Measurements from ENCODE around the gene AKT1S1.
A peak's percentile ranks its signal among the peaks of the same experiment; 100 is the strongest.
"Not testable (repeated sequence)": the region's sequence is repeated elsewhere in the genome, so short reads cannot be mapped to it uniquely, and the experiment has no call there.

Gene AKT1S1

GRCh38 chr19:49877020-49877878 is at the start of gene AKT1S1, which contains the start of gene TBC1D17:
TSS of gene AKT1S1 (minus strand) at chr19:49877355. CDS start at chr19:49873295, 4,060 bp downstream.
TSS of gene TBC1D17 (plus strand) at chr19:49877702. CDS start at chr19:49877724, 22 bp downstream.
- peak; percentile 97 to 100 (median 99) for DNase-seq
- intact Hi-C loops (cut with DNase I), result loop anchor here (5.0 kb wide), 1 partner anchor 60 kb away; the partner anchor contains the start of gene MED25

DNA sequence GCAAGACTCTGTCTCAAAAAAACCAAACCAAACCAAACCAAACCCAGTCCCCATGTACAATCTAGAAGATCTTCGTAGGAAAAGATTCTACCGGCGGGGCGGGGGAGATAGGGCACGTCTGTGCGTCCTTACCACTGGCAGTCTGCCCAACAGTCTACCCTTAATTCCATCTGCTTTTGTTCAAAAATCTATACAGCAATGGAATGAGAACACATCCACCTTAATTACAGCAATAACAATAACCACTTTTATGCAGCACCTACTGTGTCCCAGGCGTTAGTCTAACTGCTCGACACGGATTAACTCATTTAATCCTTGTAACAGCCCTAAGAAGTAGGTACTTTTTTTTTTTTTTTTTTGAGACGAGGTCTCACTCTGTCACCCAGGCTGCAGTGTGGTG is 49.4 kb upstream of the AKT1S1 start:
- DNase-seq, result no peak
- intact Hi-C loops (cut with DNase I), result no loop called here

GRCh38 chr19:49925486-49925885 is 48.3 kb upstream of the AKT1S1 start:
- intact Hi-C loops (cut with DNase I), result no loop called here
- DNase-seq, result no peak

GRCh38 chr19:49924881-49925210 is 47.7 kb upstream of the AKT1S1 start:
- intact Hi-C loops (cut with DNase I); DNase-seq: not testable (repeated sequence)

DNA sequence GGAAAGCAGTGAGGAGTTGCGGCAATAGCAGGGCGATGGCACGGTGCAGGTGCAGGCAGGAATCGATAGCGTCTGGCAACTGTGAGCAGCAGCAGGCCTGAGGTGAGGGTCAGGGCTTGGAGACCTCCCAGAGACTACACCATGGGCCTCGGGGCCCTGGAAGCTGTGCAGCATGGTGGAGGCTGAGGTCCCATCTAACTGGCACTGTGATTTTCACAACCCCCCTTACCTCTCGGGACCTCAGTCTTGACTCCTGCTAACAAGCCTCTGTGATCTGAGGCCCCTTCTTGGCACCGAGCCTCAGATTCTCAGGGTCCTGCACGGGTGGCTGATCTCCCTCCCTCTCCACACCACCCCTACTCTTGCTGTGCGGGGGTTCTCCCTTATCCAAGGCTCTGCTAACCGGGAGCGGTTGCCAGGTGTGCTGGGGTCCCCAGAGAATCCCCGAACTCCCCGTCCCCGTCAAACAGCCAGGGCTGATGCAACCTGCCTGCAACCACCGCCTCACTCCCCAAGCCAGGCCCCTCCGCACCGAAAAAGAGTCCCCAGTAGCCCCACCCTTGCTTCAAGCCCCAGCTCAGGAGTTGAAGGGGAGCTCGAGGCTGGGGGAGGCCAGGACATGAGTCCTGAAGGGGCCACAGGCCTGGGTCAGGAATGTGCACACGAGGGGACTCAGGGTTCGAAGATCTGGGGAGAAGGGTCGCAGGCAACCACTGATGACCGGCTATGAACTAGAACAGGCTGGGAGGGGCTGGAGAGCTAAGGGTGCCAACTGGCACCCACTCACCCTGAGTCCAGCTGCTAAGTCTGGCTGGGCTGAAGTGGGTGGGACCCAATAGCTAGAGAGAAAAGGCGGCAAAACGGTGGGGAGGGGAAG is 47.1 kb upstream of the AKT1S1 start:
- DNase-seq, result no peak
- intact Hi-C loops (cut with DNase I), result no loop called here

DNA sequence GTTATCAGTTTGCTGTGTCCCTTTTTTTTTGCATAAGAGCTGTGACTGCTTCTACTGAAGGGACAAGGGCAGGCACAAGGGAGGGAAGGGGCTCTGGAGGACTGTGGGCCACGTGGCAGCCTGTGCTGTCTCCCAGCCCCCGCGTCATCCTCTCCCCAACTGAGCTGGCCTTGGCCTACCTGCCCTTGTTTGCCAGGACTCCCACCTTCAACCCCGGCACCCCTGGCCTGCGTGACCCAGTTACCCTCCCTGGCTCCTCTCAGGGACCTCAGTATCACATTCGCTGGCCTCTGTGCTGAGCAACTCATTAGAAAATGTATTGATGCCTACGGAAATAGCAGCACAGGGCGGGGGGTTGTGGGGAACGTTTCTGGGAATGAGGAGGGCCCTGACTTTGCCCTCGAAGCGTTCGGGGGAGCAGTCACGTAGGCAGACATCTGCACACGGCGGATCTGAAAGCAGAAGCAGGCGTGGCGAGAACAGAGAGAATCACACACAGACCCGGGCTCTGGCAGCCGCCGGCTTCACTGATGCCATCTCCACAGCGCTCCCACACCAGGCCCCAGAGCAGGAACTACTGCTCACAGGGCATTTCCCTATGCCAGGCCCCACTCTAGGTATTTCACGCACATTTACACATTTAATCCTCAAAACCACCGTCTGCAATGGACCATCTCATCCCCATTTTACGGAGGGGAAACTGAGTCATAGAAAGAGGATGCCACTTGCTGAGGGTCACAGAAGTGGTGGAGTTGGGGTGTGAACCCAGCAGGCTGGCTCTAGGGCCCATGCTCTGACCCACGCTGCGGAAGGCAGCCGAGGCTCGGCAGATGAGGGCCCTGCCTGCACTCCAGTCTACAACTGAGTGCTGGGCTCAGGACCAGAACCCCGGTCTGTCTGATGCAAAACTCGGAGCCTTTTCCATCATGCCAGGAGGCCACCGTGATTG is 46.2 kb upstream of the AKT1S1 start:
- DNase-seq, result peak in 28 of 42 donors; percentile 17 to 68 (median 45)
- intact Hi-C loops (cut with DNase I), result no loop called here

- intact Hi-C loops (cut with DNase I), result no loop called here
- DNase-seq, result no peak
Observed at GRCh38 chr19:49921871-49922795, 45.0 kb upstream of the AKT1S1 start.

DNA sequence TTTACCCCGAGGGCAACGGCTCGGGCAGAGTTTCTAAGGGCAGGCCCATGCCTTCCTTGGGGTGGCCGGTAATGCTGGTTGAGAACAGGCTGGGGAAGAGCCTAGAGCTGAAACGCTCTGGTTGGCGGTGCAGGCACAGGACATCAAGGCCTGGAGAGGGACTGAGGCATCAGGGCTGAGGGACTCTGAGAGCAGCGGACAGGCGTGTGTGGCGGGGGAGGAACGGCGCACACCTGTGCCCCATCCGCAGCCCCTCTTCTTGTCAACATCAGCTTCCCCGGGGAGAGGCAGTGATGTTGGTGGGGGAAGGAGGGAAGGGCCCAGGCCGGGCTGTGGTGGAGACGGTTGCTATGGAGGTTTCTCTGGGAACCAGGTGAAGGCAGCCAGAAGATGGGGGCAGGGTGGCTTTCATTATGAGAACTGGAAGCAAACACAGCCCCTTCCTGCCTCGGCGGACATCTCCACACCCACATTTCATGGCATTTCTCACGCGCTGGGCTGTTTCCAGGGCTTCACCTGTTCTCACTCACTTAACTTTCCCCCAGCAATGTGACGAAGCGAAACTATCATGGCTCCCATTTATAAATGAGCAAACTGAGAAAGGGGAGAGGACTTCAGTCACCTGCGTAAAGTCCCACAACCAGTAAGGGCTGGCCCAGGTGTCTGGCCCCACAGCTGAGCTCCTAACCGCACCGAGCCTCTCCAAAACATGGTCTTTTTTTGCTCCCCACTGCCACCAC is 43.6 kb upstream of the AKT1S1 start:
- DNase-seq, result peak in 2 of 42 donors; percentile 11 to 39
- intact Hi-C loops (cut with DNase I), result no loop called here

GRCh38 chr19:49918089-49918488 is 40.9 kb upstream of the AKT1S1 start:
- DNase-seq, result no peak
- intact Hi-C loops (cut with DNase I), result no loop called here

DNA sequence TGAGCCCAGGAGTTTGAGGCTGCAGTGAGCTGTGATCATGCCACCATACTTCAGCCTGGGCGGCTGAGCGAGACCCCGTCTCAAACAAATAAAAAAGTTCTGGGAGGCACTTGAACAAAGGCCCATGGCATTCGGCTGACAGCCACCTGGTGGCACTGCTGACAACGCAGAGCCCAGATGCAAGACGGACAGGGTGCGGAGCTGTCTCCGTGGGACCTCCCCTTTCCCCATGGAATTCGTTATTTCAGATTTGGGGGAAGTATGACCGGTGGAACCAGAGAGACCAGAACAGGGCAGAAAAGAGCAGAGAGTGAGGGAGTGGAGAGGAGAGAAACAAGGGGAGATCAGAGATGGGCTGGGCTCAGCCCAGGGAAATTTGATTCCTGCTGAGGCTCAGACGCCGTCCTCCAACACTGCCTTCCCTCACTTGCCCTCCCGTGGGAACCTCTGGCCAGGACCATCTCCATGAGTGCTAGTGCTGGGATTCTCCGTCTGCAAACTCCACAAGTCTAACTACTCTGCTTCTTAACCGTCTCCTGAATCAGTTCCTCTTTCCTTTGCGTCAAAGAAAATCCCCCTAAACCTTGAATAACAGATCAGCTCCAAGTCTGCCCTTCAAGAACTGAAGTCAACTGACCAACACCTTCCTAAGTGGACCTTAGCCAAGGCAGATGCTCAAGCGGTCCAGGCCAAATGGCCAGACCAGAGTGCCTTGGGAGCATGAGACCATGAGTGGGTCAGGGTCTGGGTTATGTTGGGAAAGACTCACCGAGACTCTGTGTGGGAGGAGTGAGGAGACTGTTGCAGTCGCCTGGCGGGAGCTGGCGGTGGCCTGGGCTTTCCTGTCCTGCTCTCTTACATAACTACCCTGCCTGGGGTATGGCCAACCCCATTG is 39.9 kb upstream of the AKT1S1 start:
- peak in 31 of 42 donors; percentile 17 to 73 (median 44) for DNase-seq
- intact Hi-C loops (cut with DNase I), result no loop called here

DNA sequence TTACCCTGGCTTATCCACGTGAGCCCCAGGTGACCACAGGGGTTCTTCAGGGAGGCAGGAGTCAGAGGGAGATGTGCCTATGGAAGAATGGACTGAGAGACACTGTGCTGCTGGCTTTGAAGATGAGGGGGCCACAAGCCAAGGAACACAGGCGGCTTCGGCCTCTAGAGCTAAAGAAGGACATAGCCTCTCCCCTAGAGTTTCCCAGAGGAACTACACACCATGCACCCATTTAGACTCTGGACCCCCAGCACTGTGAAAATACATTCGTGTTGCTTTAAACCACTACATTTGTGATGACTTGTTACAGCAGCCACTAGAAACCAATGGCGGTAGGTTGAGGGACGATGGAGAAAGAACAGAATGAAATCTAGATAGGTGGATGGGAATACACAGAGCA is 38.1 kb upstream of the AKT1S1 start:
- DNase-seq, result no peak
- intact Hi-C loops (cut with DNase I), result no loop called here

DNA sequence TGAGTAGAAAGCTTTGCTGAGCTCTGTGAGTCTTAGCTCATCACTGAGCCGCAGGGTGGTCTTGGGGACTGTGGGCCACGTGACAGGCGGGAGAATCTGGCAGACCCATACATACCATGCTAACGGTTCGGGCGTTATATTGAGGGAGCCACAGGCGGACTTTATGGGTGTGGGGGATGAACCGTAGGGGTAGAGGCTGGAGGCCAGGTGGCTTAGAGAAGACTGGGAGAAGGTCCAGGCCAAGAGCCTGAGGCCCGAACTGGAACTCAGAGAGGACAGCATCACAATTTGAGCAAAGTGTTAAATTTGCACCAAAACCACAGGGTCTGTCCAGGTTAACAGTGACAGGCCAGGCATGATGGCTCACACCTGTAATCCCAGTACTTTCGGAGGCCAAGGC is 36.6 kb upstream of the AKT1S1 start:
- intact Hi-C loops (cut with DNase I), result no loop called here
- DNase-seq, result no peak

DNA sequence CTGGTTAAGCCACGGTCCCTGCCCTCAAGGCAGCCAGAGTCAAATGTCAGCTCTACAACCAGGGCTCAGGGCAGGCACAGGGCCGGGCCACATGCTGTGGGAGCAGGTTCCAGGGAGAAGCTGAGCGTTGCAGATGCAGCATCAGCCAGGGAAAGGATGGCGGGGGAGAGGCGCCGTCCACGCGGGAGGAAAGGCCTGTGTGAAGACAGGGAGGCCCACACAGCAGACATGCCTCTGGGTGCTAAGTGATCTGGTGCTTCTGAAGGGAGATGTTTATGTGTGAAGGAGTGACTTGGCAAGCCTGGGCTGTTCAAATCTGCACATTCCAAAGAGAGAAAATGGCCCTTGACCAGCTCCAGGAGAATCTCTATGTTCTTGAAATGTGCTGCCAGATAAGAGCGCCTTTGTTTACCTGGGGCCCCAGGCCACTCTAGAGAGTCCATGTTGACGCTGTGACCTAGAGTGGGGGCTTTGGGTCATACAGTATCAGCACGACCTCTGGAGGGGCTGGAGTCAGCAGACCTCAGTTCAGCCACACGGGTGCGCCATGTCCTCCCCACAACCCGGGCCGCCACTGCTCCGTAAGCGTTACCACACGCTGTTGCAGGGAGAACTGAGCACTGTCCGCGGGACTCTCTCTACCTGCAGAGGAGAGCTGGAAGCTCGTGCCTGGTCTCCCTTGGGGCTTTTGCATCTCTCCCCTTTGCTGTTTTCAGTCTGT is 36.0 kb upstream of the AKT1S1 start:
- DNase-seq, result no peak
- intact Hi-C loops (cut with DNase I), result no loop called here

GRCh38 chr19:49911381-49912145 is 34.4 kb upstream of the AKT1S1 start:
- DNase-seq, result peak in 16 of 42 donors; percentile 20 to 77 (median 38)
- intact Hi-C loops (cut with DNase I), result no loop called here

DNA sequence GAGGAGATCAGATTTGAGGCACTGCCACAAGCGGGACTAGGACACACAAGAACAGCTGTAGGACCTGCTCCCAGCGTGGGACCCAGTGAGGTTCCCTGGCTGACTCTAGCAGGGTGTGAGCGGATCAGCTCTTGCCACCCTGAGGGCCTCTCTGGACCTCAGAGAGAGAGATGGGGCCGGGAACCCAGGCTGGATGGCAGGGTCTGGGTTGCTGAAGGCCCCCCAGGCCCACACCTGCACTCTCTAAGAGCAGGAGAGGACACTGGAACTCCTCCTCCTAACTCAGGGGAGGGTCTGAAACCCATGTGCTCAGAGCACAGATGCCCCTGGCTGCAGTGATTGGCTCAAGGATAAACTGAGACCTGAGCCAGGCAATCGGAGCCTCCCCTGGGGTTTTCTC is 33.0 kb upstream of the AKT1S1 start:
- intact Hi-C loops (cut with DNase I), result no loop called here
- no peak for DNase-seq
